HEK293 (cell line): ENCODE data around the gene LY9.

Experiments
- CTCF ChIA-PET: fragments of 350-600 bp; formaldehyde crosslinking; extraction: SDS; loops from one replicate; lab custom pipeline; 2021; ENCODE audit warnings: antibody characterized with exemption; lab: Yijun Ruan, JAX
- POLR2A ChIA-PET: fragments of 300-600 bp; formaldehyde crosslinking; extraction: SDS; loops from one replicate; lab custom pipeline; 2020; ENCODE audit warnings: antibody characterized with exemption, inconsistent platforms; lab: Yijun Ruan, JAX
- H3K27ac ChIP-seq: fragments of 200-500 bp; sonication (Bioruptor generic); 2 replicates; pipeline ENCODE4 v1.5.1; 2014; ENCODE audit warnings: low read depth, low read length, control low read depth, inconsistent platforms; ENCODE audit errors: extremely low read depth
- H3K36me3 ChIP-seq, 2 experiments: fragments of 200-500 bp in 1 of 2; sonication (Bioruptor generic) in 1 of 2; 1 replicate in 1 of 2; 2 replicates in 1 of 2; pipeline ENCODE4 v1.5.1; 2014 to 2017; ENCODE audit warnings: inconsistent platforms in 2 of 2, low read length in 2 of 2; ENCODE audit not compliant: control insufficient read depth in 2 of 2, insufficient read depth in 1 of 2
- H3K4me1 ChIP-seq: fragments of 200-500 bp; sonication (Bioruptor generic); 2 replicates; pipeline ENCODE4 v1.5.1; 2014; ENCODE audit warnings: mild to moderate bottlenecking, low read length, inconsistent platforms; ENCODE audit not compliant: control insufficient read depth, insufficient read depth
- H3K4me3 ChIP-seq: 2 replicates; pipeline ENCODE4 v1.5.1; 2011; ENCODE audit warnings: low read depth, mild to moderate bottlenecking, control low read depth, low read length, moderate library complexity
- H3K9me3 ChIP-seq: fragments of 200-500 bp; sonication (Bioruptor generic); 2 replicates; pipeline ENCODE4 v1.5.1; 2014; ENCODE audit warnings: low read depth, low read length, inconsistent platforms; ENCODE audit not compliant: control insufficient read depth, insufficient read depth
- BCL11B ChIP-seq: fragments of 450-650 bp; formaldehyde crosslinking; IDR thresholded peaks from 2 replicates; pipeline ENCODE4 v1.5.1; 2016; ENCODE audit warnings: low read depth, missing biosample characterization, missing genetic modification characterization
- EGR2 ChIP-seq: fragments of 450-650 bp; formaldehyde crosslinking; IDR thresholded peaks from 2 replicates; pipeline ENCODE4 v1.5.1; 2016; ENCODE audit warnings: low read depth, missing biosample characterization, missing genetic modification characterization
- ELK4 ChIP-seq: IDR thresholded peaks from 2 replicates; pipeline ENCODE4 v1.6.1; 2011; ENCODE audit warnings: mild to moderate bottlenecking, low read depth, low read length, borderline replicate concordance
- GFI1B ChIP-seq: fragments of 450-650 bp; formaldehyde crosslinking; IDR thresholded peaks from 2 replicates; pipeline ENCODE4 v1.5.1; 2016; ENCODE audit warnings: missing biosample characterization, missing genetic modification characterization
- PRDM2 ChIP-seq: fragments of 450-650 bp; formaldehyde crosslinking; IDR thresholded peaks from 2 replicates; pipeline ENCODE4 v1.5.1; 2016; ENCODE audit warnings: missing biosample characterization, missing genetic modification characterization, borderline replicate concordance
- ZBTB6 ChIP-seq: fragments of 450-650 bp; formaldehyde crosslinking; IDR thresholded peaks from 2 replicates; pipeline ENCODE4 v1.5.1; 2017; ENCODE audit warnings: missing biosample characterization, missing genetic modification characterization
- ZFP3 ChIP-seq: fragments of 450-650 bp; formaldehyde crosslinking; IDR thresholded peaks from 2 replicates; pipeline ENCODE4 v1.5.1; 2016; ENCODE audit warnings: low read depth, missing biosample characterization, missing genetic modification characterization
- ZNF10 ChIP-seq: fragments of 450-650 bp; formaldehyde crosslinking; IDR thresholded peaks from 2 replicates; pipeline ENCODE4 v1.5.1; 2017; ENCODE audit warnings: missing biosample characterization, missing genetic modification characterization
- ZNF112 ChIP-seq: fragments of 450-650 bp; formaldehyde crosslinking; IDR thresholded peaks from 2 replicates; pipeline ENCODE4 v1.5.0; 2017; ENCODE audit warnings: missing biosample characterization, missing genetic modification characterization
- ZNF121 ChIP-seq: fragments of 450-650 bp; formaldehyde crosslinking; IDR thresholded peaks from 2 replicates; pipeline ENCODE4 v1.5.1; 2016; ENCODE audit warnings: missing biosample characterization, missing genetic modification characterization
- ZNF223 ChIP-seq: fragments of 450-650 bp; formaldehyde crosslinking; IDR thresholded peaks from 2 replicates; pipeline ENCODE4 v1.5.1; 2016; ENCODE audit warnings: missing biosample characterization, missing genetic modification characterization
- ZNF37A ChIP-seq: fragments of 450-650 bp; IDR thresholded peaks from 2 replicates; pipeline ENCODE4 v1.5.1; 2018; ENCODE audit warnings: missing biosample characterization, missing genetic modification characterization
- ZNF423 ChIP-seq: fragments of 450-650 bp; formaldehyde crosslinking; IDR thresholded peaks from 2 replicates; pipeline ENCODE4 v1.5.1; 2016; ENCODE audit warnings: missing biosample characterization, missing genetic modification characterization
- ZNF530 ChIP-seq: fragments of 450-650 bp; formaldehyde crosslinking; IDR thresholded peaks from 2 replicates; pipeline ENCODE4 v1.5.1; 2016; ENCODE audit warnings: low read depth, missing biosample characterization, missing genetic modification characterization
- ZNF561 ChIP-seq: fragments of 450-650 bp; IDR thresholded peaks from 2 replicates; pipeline ENCODE4 v1.5.1; 2018; ENCODE audit warnings: missing biosample characterization, missing genetic modification characterization, borderline replicate concordance
- ZNF623 ChIP-seq: fragments of 450-650 bp; formaldehyde crosslinking; IDR thresholded peaks from 2 replicates; pipeline ENCODE4 v1.5.1; 2016; ENCODE audit warnings: missing biosample characterization, missing genetic modification characterization
- ZNF645 ChIP-seq: fragments of 450-650 bp; formaldehyde crosslinking; IDR thresholded peaks from 2 replicates; pipeline ENCODE4; 2016; ENCODE audit warnings: missing biosample characterization, missing genetic modification characterization
- ZNF658 ChIP-seq: fragments of 450-650 bp; formaldehyde crosslinking; IDR thresholded peaks from 2 replicates; pipeline ENCODE4; 2016; ENCODE audit warnings: missing biosample characterization, missing genetic modification characterization
- ZSCAN5A ChIP-seq: fragments of 450-650 bp; formaldehyde crosslinking; IDR thresholded peaks from 2 replicates; pipeline ENCODE4 v1.5.1; 2016; ENCODE audit warnings: missing biosample characterization, missing genetic modification characterization

The LY9 gene

GRCh38 chr1:160837558-160838205 lies 41.7 kb downstream of the LY9 start:
- H3K9me3 ChIP-seq = no peaks in the 10 kb centered on the region
- CTCF ChIA-PET = interaction anchor here (0.7 to 6.6 kb wide), 6 partner anchors 15 to 162 kb away, joined by 3 to 132 read pairs (median 5); partner anchors contain the start of gene ITLN2
- no peak overlapping the region for H3K4me3 ChIP-seq
- no peak for TF ChIP-seq ZFP3 (tag by site-specific recombination)
- TF ChIP-seq ZNF10 (tag by site-specific recombination) = no peak
- no peak for TF ChIP-seq ELK4
- no peak for TF ChIP-seq EGR2
- TF ChIP-seq PRDM2 (tag by site-specific recombination) = no peak
- no peak for TF ChIP-seq ZNF658 (tag by site-specific recombination)
- TF ChIP-seq ZNF37A = no peak
- no peak for TF ChIP-seq ZNF530 (tag by site-specific recombination)
- TF ChIP-seq BCL11B (tag by site-specific recombination) = no peak
- no peak for TF ChIP-seq GFI1B
- TF ChIP-seq, all 188 proteins: peak for 0
- no peak overlapping the region for H3K27ac ChIP-seq
- POLR2A ChIA-PET = no interaction called here
- no peaks in the 10 kb centered on the region for H3K4me1 ChIP-seq
- no peaks in the 10 kb centered on the region for H3K36me3 ChIP-seq

GRCh38 chr1:160838888-160839287 lies 42.9 kb downstream of the LY9 start:
- H3K36me3 ChIP-seq = no peaks in the 10 kb centered on the region
- H3K4me1 ChIP-seq = no peaks in the 10 kb centered on the region
- H3K4me3 ChIP-seq = no peak overlapping the region
- TF ChIP-seq ZFP3 (tag by site-specific recombination) = no peak
- H3K9me3 ChIP-seq = no peaks in the 10 kb centered on the region
- ChIA-PET CTCF (interaction anchor here (1.0 to 6.6 kb wide), 2 partner anchors 114 to 163 kb away, joined by 3 to 132 read pairs; partner anchors contain the start of gene ITLN2), POLR2A (no interaction called here)
- no peak overlapping the region for H3K27ac ChIP-seq

- POLR2A ChIA-PET = no interaction called here
- no peak overlapping the region for H3K4me3 ChIP-seq
- H3K4me1 ChIP-seq = no peaks in the 10 kb centered on the region
- CTCF ChIA-PET = interaction anchor here (0.6 to 5.3 kb wide), 6 partner anchors 8 to 150 kb away, joined by 3 to 25 read pairs (median 4); no protein-coding TSS in a partner anchor
- H3K9me3 ChIP-seq = no peaks in the 10 kb centered on the region
- no peaks in the 10 kb centered on the region for H3K36me3 ChIP-seq
- H3K27ac ChIP-seq = no peak overlapping the region
- TF ChIP-seq ZNF112 (no peak), ZBTB6 (no peak), ZSCAN5A (tag by site-specific recombination) (no peak), ZNF423 (tag by site-specific recombination) (no peak), ZNF223 (tag by site-specific recombination) (no peak), EGR2 (no peak), ZNF561 (tag by site-specific recombination) (no peak), ZNF121 (tag by site-specific recombination) (no peak), ZNF623 (tag by site-specific recombination) (no peak), ZNF645 (tag by site-specific recombination) (no peak)
Observed at GRCh38 chr1:160839746-160840145, 43.8 kb downstream of the LY9 start.
